Transverse colon (tissue), 4 donors: ENCODE measurements around the gene PBX4.

Experiments
- POLR2A ChIP-seq: fragments of 450-650 bp; IDR thresholded peaks from one replicate; pipeline ENCODE4 v1.6.1; 2016; ENCODE audit warnings: antibody characterized with exemption, mild to moderate bottlenecking, moderate library complexity
- POLR2AphosphoS5 ChIP-seq, 3 donors: sonication (generic); formaldehyde crosslinking; IDR thresholded peaks; one replicate each; pipeline ENCODE4 v1.6.1; 2016; ENCODE audit warnings: antibody characterized with exemption in 3 of 3
- TF ChIP-seq, protein P1 (sequence below), 5 experiments: fragments of 200-600 bp in 3 of 5; fragments of 450-650 bp in 2 of 5; sonication (generic) in 3 of 5; IDR thresholded peaks; 1 replicate in 2 of 5; 2 replicates in 3 of 5; pipeline ENCODE4 v1.5.1; 2016 to 2017; ENCODE audit warnings: antibody characterized with exemption in 5 of 5, inconsistent platforms in 3 of 5, mild to moderate bottlenecking in 2 of 5, moderate library complexity in 1 of 5

DNA sequence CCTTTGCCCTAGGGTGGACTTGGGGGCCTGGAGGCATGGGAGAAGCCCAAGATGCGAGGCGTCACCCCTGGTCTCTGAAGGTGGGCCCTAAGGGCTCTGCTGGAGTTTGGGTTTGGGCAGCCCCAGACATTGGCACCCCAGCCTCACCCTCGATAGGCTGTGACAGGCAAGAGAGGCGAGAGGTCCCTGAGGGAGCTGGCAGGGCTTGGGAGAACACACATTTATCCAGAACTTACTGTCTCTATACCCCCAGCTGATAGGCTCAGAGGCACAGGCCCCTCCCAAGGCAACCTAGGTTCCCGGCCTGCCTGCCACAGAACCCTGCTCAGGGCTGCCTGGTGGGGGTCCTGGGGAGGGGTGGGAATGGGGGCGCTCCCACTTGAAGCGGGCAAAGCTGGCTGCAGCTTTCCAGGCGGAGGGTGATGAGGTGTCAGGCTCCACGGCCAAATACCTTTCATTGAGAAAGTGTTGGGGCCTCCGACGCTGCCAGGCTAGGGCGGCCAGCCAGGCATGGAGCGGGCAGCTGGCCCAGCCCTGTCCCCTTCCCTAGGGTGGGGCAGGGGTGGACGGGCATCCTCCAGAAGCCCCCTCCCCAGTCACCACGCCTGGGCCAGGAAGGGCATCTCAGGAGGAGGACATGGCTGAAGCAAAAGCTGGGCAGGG, 70.7 kb downstream of the PBX4 start:
- TF ChIP-seq POLR2A (no peak), POLR2AphosphoS5 (IDR thresholded peaks at IDR 0.05) (no peak)
- TF ChIP-seq, protein P1, sequence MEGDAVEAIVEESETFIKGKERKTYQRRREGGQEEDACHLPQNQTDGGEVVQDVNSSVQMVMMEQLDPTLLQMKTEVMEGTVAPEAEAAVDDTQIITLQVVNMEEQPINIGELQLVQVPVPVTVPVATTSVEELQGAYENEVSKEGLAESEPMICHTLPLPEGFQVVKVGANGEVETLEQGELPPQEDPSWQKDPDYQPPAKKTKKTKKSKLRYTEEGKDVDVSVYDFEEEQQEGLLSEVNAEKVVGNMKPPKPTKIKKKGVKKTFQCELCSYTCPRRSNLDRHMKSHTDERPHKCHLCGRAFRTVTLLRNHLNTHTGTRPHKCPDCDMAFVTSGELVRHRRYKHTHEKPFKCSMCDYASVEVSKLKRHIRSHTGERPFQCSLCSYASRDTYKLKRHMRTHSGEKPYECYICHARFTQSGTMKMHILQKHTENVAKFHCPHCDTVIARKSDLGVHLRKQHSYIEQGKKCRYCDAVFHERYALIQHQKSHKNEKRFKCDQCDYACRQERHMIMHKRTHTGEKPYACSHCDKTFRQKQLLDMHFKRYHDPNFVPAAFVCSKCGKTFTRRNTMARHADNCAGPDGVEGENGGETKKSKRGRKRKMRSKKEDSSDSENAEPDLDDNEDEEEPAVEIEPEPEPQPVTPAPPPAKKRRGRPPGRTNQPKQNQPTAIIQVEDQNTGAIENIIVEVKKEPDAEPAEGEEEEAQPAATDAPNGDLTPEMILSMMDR (IDR thresholded peaks at IDR 0.05): no peak
